Activated CD4-positive, alpha-beta T cell treated with anti-CD3 and anti-CD28 coated beads, Interleukin-2, amount 10 ng/mL, durations not matched to agents 24 days and 14 days (primary cell): Measurements from ENCODE around the gene PCYOX1L. TPM values are rescaled to one million over a fixed set of nuclear protein-coding genes. Genes with fewer than 3 reads are reported as not detected.

Experiments
- DNase-seq: peaks from one replicate; pipeline ENCODE4 v3.0.0; 2022
- H3K27ac Mint-ChIP-seq: one replicate; pipeline ENCODE4 v1.8.0; 2022; ENCODE audit warnings: mild to moderate bottlenecking, mixed read lengths
- H3K27me3 Mint-ChIP-seq: one replicate; pipeline ENCODE4 v1.8.0; 2022; ENCODE audit warnings: mixed read lengths
- H3K36me3 Mint-ChIP-seq: one replicate; pipeline ENCODE4 v1.8.0; 2022; ENCODE audit warnings: low read depth, mild to moderate bottlenecking, mixed read lengths
- H3K4me1 Mint-ChIP-seq: one replicate; pipeline ENCODE4 v1.8.0; 2021; ENCODE audit warnings: mixed read lengths
- H3K4me3 Mint-ChIP-seq: one replicate; pipeline ENCODE4 v1.8.0; 2022; ENCODE audit warnings: mild to moderate bottlenecking, moderate library complexity, mixed read lengths
- H3K9me3 Mint-ChIP-seq: one replicate; pipeline ENCODE4 v1.8.0; 2021; ENCODE audit warnings: mixed read lengths
- intact Hi-C: fragments of 100-400 bp; cut with micrococcal nuclease; formaldehyde crosslinking; loops from one replicate; pipeline ENCODE4 v1.15.1; 2023
- total RNA-seq: library from RNA; stranded (reverse); gene quantifications from 2 replicates; pipeline ENCODE4 v1.2.3, GENCODE V29; 2022

The PCYOX1L gene
- total RNA-seq, 1 donor from 2014 or later, result 21.2 TPM

DNA sequence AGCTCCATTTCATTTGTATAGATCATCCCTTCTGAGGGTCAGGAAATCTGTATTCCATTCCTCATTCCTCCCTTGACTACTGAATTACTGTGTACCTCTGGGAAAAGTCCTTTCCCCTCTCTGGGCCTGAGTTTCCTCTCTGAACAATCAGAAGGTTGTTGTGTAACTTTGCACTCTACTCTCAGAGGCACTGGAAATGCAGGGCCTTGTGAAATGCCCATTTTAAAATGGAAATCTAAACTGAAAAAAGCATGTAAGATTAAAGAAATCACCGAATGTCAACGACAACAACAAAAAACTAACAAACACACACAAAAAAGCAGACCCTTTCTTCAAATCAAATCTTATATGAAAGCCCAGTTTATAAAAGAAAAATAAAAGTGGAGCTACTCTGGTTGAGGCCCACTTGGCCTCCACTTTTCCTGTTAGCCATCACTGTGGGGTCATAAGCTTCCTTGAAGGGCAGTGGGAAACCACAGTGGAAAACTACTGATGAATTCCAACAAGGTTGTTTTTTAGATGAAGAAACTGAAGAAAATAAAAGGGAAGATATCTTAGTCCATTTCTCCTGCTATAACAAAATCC lies 34.1 kb upstream of the PCYOX1L start:
- no peak overlapping the region for H3K4me3 Mint-ChIP-seq
- H3K9me3 Mint-ChIP-seq, result no peaks in the 10 kb centered on the region
- no peaks in the 10 kb centered on the region for H3K4me1 Mint-ChIP-seq
- no peak overlapping the region for H3K27ac Mint-ChIP-seq
- no peaks in the 10 kb centered on the region for H3K27me3 Mint-ChIP-seq
- no peaks in the 10 kb centered on the region for H3K36me3 Mint-ChIP-seq
- intact Hi-C loops, result no loop called here
- DNase-seq, result no peak

DNA sequence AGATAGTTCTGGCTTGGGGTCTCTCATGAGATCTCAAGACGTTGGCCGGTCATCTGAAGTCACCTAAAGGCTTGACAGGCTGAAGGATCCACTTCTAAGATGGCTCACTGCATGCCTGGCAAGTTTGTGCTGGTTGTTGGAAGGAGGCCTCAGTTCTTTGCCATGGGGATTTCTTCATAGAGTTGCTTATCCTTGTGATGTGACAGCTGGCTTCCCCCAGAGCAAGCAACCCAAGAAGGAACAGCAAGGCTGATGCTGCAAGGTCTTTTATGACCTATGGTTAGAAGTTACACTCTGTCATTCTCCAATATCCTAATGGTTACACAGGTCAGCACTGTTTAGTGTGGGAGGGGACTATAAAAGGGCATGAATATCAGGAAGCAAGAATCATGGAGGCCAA lies 33.2 kb upstream of the PCYOX1L start:
- Mint-ChIP-seq H3K4me3 (no peak overlapping the region), H3K4me1 (no peaks in the 10 kb centered on the region), H3K27me3 (no peaks in the 10 kb centered on the region), H3K27ac (no peak overlapping the region), H3K9me3 (no peaks in the 10 kb centered on the region), H3K36me3 (no peaks in the 10 kb centered on the region)
- DNase-seq, result no peak
- intact Hi-C loops, result no loop called here

DNA sequence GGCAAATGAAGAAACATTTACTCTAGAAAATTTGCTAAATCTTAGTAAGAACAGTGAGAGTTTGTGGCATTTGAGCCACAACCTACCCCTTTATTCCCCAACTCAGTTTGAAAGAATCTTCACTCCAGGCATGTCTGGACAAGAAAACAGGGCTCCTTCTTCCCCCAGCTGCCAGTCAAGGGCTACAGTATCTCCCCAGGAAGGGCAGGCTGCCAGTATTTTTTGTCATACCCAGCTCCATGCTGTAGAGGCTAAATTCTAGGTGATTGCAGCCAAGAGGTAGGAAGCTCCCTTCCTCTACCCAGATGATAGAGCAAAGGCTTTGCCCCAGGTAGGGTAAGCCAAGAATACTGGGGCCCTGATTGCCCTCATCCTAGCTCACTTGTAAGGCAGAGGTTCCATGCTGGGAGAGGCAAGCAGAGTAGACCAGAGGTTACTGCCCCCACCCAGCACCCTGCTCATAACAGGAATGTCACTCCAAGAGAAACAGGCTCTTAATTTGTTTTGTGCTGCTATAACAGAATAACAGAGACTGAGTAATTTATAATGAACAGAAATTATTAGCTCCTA lies 32.6 kb upstream of the PCYOX1L start:
- intact Hi-C loops, result no loop called here

DNA sequence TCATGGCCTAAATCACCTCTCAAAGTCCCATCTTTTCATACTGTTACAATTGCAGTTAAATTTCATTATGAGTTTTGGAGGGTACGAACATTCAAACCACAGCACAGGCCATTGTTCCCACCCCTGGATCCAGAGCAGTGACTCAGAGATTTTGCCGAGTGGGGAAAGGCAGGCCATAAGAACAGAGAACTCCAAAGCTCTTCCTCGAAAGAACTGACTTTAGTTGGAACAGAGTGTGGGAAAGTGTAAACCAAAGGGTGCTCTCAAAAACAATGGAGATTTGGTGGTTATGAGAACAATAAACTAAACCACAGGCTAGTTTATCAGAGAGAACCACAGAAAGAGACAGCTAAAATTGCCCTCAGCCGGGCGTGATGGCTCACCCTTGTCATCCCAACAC lies 32.0 kb upstream of the PCYOX1L start:
- no peak for DNase-seq
- intact Hi-C loops, result no loop called here
- Mint-ChIP-seq H3K27ac (no peak overlapping the region), H3K27me3 (no peaks in the 10 kb centered on the region), H3K9me3 (no peaks in the 10 kb centered on the region), H3K4me1 (no peaks in the 10 kb centered on the region), H3K36me3 (no peaks in the 10 kb centered on the region), H3K4me3 (no peak overlapping the region)

More for the DNA sequence above, 32.6 kb upstream of the PCYOX1L start:
- H3K27me3 Mint-ChIP-seq, result no peaks in the 10 kb centered on the region
- DNase-seq, result no peak
- H3K36me3 Mint-ChIP-seq, result no peaks in the 10 kb centered on the region
- H3K4me3 Mint-ChIP-seq, result no peak overlapping the region
- no peaks in the 10 kb centered on the region for H3K4me1 Mint-ChIP-seq
- no peaks in the 10 kb centered on the region for H3K9me3 Mint-ChIP-seq
- H3K27ac Mint-ChIP-seq, result no peak overlapping the region

DNA sequence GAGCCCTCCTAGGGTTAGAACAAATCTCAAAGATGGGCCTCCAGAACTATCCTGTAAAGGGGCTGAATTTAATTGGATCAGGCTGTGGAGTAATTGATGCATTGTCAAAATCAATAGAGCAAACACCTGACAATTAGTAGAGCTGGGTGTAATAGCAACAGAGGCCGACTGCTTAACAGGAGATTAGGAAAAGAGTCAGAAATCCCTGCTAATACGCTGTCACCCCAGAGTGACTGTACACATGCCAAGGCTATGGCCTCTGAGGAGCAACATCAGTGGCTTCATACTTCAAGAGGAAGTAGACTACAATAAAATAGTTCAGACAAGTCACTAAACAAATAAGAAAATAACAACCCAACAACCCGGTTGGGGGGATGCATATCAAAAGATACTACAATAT lies 31.2 kb upstream of the PCYOX1L start:
- H3K36me3 Mint-ChIP-seq, result no peaks in the 10 kb centered on the region
- no peak overlapping the region for H3K4me3 Mint-ChIP-seq
- H3K27me3 Mint-ChIP-seq, result no peaks in the 10 kb centered on the region
- H3K9me3 Mint-ChIP-seq, result no peaks in the 10 kb centered on the region
- H3K27ac Mint-ChIP-seq, result no peak overlapping the region
- intact Hi-C loops, result no loop called here
- H3K4me1 Mint-ChIP-seq, result no peaks in the 10 kb centered on the region
- DNase-seq, result no peak

DNA sequence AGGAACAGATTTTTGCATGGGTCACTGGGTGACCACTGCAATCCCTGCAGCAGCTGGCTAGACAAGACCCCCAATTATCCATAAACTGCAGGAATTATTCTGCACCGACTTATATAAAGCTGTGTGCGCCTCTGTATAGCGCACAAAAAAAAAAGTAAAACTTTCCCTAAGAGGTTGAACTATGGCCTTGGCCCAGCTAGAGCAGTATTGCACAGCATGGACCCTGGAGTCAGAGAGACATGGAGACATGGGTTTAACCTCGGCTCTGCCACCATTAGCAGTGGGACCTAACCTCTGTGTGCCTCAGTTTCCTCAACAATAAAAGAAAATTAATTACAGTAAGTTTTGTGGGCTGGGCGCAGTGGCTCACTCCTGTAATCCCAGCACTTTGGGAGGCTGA lies 29.7 kb upstream of the PCYOX1L start:
- Mint-ChIP-seq H3K9me3 (no peaks in the 10 kb centered on the region), H3K4me1 (no peaks in the 10 kb centered on the region), H3K4me3 (no peak overlapping the region), H3K27ac (no peak overlapping the region), H3K27me3 (no peaks in the 10 kb centered on the region), H3K36me3 (no peaks in the 10 kb centered on the region)
- intact Hi-C loops, result no loop called here
- no peak for DNase-seq

DNA sequence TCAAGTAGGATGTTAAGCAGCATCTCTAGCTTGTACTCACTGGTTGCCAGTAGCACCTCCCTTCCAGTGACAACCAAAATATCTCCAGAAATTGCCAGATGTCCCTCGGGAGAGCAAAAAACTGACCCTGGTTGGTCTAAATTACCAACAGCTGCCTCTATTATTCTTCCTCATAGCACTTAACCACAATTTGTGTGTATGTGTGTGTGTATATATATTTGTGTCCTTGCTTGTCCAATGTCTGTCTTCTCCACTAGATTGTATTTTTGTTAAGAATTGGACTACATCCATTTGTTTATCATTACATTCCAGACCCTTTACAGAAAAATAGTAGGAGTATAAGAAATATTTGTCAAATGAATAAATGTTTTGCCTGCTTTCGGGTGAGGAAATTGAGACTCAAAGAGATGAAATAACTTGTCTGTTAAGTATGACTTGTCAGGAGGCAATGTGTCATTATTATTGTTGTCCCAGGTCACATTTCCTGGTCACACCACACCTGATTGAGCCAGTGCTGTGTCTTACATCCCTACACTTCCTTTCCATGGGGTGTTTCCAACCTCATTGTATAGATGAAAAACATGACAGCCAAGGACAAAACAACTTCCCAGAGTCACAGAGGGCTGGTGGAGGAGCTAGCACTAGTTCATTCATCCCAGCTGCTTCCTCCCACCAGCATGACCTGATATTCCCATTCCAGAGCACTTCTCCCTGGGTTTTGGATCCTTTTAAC lies 24.0 kb upstream of the PCYOX1L start:
- Mint-ChIP-seq H3K4me3 (no peak overlapping the region), H3K36me3 (no peaks in the 10 kb centered on the region), H3K4me1 (no peaks in the 10 kb centered on the region), H3K27me3 (peaks cover 23% of the 10 kb centered on the region), H3K9me3 (no peaks in the 10 kb centered on the region), H3K27ac (no peak overlapping the region)
- intact Hi-C loops, result no loop called here
- no peak for DNase-seq

DNA sequence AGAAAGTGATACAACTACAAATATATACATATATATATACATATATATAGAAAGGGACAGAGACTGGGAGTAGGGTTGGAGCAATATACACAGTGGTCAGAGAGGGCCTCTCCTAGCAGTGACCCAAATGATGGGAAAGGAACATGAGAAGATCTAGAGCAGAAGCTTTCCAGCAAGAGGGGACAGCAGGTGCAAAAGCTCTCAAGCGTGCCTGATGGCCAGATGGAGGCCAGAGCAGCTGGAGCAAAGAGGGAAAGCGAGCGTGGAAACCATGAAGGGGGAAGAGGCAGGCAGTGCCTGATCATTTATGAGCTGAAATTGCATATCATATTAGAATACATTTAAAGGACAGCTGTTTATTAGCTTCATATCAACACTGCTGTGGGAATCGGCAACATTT lies 20.1 kb upstream of the PCYOX1L start:
- no peak overlapping the region for H3K4me3 Mint-ChIP-seq
- DNase-seq, result no peak
- H3K9me3 Mint-ChIP-seq, result no peaks in the 10 kb centered on the region
- no peaks in the 10 kb centered on the region for H3K4me1 Mint-ChIP-seq
- intact Hi-C loops, result no loop called here
- H3K27me3 Mint-ChIP-seq, result peaks cover 27% of the 10 kb centered on the region
- no peak overlapping the region for H3K27ac Mint-ChIP-seq
- no peaks in the 10 kb centered on the region for H3K36me3 Mint-ChIP-seq

DNA sequence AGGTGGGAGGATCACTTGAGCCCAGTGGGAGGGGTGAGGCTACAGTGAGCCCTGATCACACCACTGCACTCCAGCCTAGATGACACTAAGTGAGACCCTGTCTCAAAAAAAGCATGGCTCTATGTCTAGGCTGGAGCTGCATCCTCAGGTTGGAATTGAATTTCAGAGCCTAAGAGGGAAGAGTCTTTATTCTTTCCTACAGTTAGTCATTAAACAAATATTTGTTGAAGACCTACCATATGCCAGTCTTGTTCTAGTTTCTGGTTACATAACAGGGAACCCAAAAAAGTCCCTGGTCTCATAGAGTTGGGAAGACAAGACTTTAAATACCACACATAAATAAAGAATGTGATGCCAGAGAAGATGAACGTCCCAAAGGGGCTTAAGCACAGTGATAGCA lies 19.5 kb upstream of the PCYOX1L start:
- Mint-ChIP-seq H3K27ac (no peak overlapping the region), H3K27me3 (peaks cover 27% of the 10 kb centered on the region), H3K4me1 (no peaks in the 10 kb centered on the region), H3K36me3 (no peaks in the 10 kb centered on the region), H3K9me3 (no peaks in the 10 kb centered on the region), H3K4me3 (no peak overlapping the region)
- intact Hi-C loops, result no loop called here
- no peak for DNase-seq

DNA sequence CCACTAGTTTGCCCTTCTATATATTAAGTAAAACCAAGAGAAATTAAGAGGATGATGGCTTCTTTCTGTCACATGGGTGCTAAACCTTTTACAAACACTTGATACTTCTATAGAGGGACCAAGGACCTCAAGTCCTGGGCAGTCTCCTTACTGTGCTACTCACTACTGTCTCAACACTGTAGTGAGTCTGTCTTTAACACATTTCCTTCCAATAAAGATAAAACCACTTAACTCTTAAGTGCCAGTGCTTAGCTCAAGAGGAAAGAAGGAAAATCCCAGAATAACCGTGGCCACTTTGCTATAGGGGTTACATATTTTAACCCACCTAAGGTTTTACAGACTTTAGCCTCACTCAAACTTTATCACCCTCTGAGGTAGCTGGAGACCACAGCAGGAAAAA lies 16.9 kb upstream of the PCYOX1L start:
- peaks cover 6% of the 10 kb centered on the region for H3K36me3 Mint-ChIP-seq
- intact Hi-C loops, result loop anchor here (10.0 kb wide), 1 partner anchor 1744 kb away; the partner anchor contains the start of gene TNIP1
- no peak overlapping the region for H3K4me3 Mint-ChIP-seq
- H3K4me1 Mint-ChIP-seq, result peaks cover 16% of the 10 kb centered on the region
- no peak for DNase-seq
- H3K27ac Mint-ChIP-seq, result no peak overlapping the region
- H3K27me3 Mint-ChIP-seq, result peaks cover 22% of the 10 kb centered on the region
- H3K9me3 Mint-ChIP-seq, result no peaks in the 10 kb centered on the region

DNA sequence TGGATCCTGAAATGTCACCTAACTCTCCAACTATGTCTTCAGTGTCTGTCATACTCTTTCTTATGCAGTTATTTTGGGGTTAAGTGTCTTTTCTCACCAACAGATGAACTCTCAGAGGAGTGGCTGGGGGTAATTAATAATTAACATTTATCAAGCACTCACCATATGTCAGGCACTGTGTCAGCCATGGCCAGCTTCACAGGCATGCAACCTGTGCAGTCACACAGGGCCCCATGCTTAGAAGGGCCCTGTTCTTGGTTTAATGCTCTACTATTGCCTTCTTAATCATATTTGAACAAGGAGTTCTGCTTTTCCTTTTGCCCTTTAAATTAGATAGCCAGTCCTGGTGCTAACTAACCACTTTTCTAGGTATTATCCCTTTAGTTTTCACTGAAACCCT lies 16.0 kb upstream of the PCYOX1L start:
- Mint-ChIP-seq H3K4me3 (no peak overlapping the region), H3K27ac (no peak overlapping the region), H3K9me3 (no peaks in the 10 kb centered on the region), H3K4me1 (peaks cover 17% of the 10 kb centered on the region), H3K27me3 (peaks cover 16% of the 10 kb centered on the region), H3K36me3 (peaks cover 12% of the 10 kb centered on the region)
- DNase-seq, result no peak
- intact Hi-C loops, result loop anchor here (10.0 kb wide), 1 partner anchor 1743 kb away; the partner anchor contains the start of gene TNIP1

DNA sequence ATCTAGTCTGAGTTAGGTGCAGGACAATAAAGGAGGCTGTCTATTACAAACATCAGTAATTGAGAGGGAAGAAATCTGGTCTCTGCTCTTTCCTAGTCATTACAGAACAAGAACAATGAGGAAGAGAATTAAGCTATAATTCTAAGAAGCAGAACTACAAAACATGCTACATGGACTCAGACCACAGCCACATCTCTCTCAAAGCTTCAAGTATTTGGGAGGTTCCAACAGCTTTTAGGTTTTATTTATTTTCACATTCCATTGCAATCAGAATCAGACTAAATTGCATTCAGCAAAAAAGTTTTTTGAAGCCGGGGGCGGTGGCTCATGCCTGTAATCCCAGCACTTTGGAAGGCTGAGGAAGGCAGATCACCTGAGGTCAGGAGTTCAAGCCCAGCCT lies 13.7 kb upstream of the PCYOX1L start:
- DNase-seq, result no peak
- H3K9me3 Mint-ChIP-seq, result no peaks in the 10 kb centered on the region
- intact Hi-C loops, result loop anchor here (2.0 to 10.0 kb wide), 2 partner anchors 387 to 1741 kb away; partner anchors contain the start of genes PPARGC1B and TNIP1
- peaks cover 30% of the 10 kb centered on the region for H3K36me3 Mint-ChIP-seq
- H3K4me3 Mint-ChIP-seq, result peak overlapping the region; percentile 51
- H3K27me3 Mint-ChIP-seq, result peaks cover 4% of the 10 kb centered on the region
- peak overlapping the region; percentile 1 for H3K27ac Mint-ChIP-seq
- H3K4me1 Mint-ChIP-seq, result peaks cover 37% of the 10 kb centered on the region

DNA sequence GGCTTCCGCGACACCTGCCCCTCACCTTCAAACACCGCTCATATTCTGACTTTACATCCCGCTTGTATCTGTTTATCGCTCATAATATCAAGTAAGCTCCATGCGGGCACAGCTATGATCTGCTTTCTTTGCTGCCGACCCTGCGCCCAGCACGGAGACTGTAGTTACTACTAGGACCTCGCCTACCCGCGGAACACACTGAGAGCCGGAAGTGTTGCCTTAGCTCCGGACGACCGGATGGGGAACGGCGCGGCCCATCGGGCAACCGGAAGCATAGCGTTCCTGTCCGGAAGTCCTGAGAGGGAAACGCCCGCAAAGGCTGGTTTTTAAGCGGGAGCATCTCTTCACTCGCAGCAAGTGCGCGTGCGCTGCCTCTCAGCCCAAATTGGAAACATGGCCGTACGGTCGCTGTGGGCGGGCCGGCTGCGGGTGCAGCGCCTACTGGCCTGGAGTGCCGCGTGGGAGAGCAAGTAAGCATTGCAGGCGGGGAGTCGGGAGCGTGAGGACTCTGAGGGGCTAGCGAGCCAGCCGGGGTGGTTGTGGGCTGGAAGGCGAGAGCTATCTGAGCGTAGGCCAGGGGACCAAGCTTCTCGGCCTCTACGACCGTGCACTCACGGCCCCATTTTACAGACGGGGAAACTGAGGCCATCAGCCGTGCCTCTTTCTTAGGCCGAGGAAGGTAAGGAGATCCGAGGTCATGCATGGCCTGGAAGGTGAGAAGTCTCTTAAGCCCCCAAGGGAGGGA lies 12.5 kb upstream of the PCYOX1L start, which contains the start of gene GRPEL2:
Gene GRPEL2 (plus strand): TSS at position 353 of the 745 bp plus-strand sequence. CDS start 41 bp downstream, at position 394.
- peaks cover 46% of the 10 kb centered on the region for H3K4me1 Mint-ChIP-seq
- peak; percentile 97 for DNase-seq
- peak within 1 kb of the TSS; percentile 96 for H3K4me3 Mint-ChIP-seq
- peaks cover 1% of the 10 kb centered on the region for H3K27me3 Mint-ChIP-seq
- peaks cover 42% of the 10 kb centered on the region for H3K36me3 Mint-ChIP-seq
- intact Hi-C loops, result loop anchor here (1.0 to 10.0 kb wide), 6 partner anchors 12 to 1739 kb away; partner anchors contain the start of genes CSNK1A1, FBXO38, PPARGC1B and TCOF1
- H3K27ac Mint-ChIP-seq, result peak within 1 kb of the TSS; percentile 97
- peaks cover 3% of the 10 kb centered on the region for H3K9me3 Mint-ChIP-seq

DNA sequence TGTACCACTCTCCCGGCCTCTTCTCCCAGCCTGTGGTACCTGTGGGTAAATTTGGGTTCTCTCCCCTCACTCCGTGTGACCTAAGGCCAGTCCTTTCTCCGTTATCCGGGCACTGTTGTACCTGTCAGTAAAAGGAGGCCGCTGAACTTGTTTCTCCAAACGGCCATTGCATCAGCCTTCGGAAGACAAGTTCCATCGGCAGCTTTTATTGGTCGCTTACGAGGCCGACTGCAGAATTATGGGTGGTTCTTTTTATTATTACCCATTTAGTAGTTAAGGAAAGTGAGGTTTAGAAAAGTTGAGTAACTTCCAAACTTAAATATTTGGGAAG lies 12.0 kb upstream of the PCYOX1L start:
- H3K4me3 Mint-ChIP-seq, result peak overlapping the region; percentile 96
- peaks cover 47% of the 10 kb centered on the region for H3K36me3 Mint-ChIP-seq
- DNase-seq, result peak; percentile 73
- H3K27ac Mint-ChIP-seq, result peak overlapping the region; percentile 97
- peaks cover 3% of the 10 kb centered on the region for H3K9me3 Mint-ChIP-seq
- intact Hi-C loops, result loop anchor here (1.0 to 10.0 kb wide), 6 partner anchors 11 to 1739 kb away; partner anchors contain the start of genes CSNK1A1, FBXO38, PPARGC1B and TCOF1
- no peaks in the 10 kb centered on the region for H3K27me3 Mint-ChIP-seq
- peaks cover 51% of the 10 kb centered on the region for H3K4me1 Mint-ChIP-seq
